Neuronal stem cell (in vitro differentiated cells): Measurements from ENCODE around the gene DIPK1C.

Experiments used
- DNase-seq: peaks from one replicate; pipeline ENCODE4 v3.0.0-alpha.2; 2013; ENCODE audit warnings: low spot score
- H2AFZ ChIP-seq: one replicate; pipeline ENCODE4 v1.6.1; 2013; ENCODE audit warnings: mild to moderate bottlenecking, low read length, inconsistent platforms
- H2AK5ac ChIP-seq: 2 replicates; pipeline ENCODE4 v1.6.1; 2013; ENCODE audit warnings: low read depth, mild to moderate bottlenecking, inconsistent platforms, low read length, moderate library complexity, mixed read lengths
- H2BK120ac ChIP-seq: 2 replicates; pipeline ENCODE4 v1.6.1; 2013; ENCODE audit warnings: low read depth, mild to moderate bottlenecking, inconsistent platforms, low read length, moderate library complexity, mixed read lengths
- H2BK12ac ChIP-seq: one replicate; pipeline ENCODE4 v1.6.1; 2013; ENCODE audit warnings: low read length, inconsistent platforms
- H2BK15ac ChIP-seq: 2 replicates; pipeline ENCODE4 v1.6.1; 2013; ENCODE audit warnings: mild to moderate bottlenecking, low read length, inconsistent platforms, mixed read lengths
- H2BK5ac ChIP-seq: one replicate; pipeline ENCODE4 v1.6.1; 2013; ENCODE audit warnings: inconsistent platforms, mild to moderate bottlenecking, low read length, moderate library complexity
- H3K14ac ChIP-seq: one replicate; pipeline ENCODE4 v1.6.1; 2013; ENCODE audit warnings: low read length, inconsistent platforms
- H3K18ac ChIP-seq: 2 replicates; pipeline ENCODE4 v1.6.1; 2013; ENCODE audit warnings: low read length, inconsistent platforms
- H3K23ac ChIP-seq: 2 replicates; pipeline ENCODE4 v1.6.1; 2013; ENCODE audit warnings: low read depth, mild to moderate bottlenecking, mixed read lengths, low read length, inconsistent platforms; ENCODE audit not compliant: poor library complexity
- H3K27ac ChIP-seq: replicated peaks from 3 replicates; pipeline ENCODE4 v1.5.1; 2013; ENCODE audit warnings: low read length, inconsistent platforms
- H3K27me3 ChIP-seq, 3 experiments: 2 replicates each; pipeline ENCODE4 v1.6.1; 2013; ENCODE audit warnings: low read length in 3 of 3, mild to moderate bottlenecking in 2 of 3, inconsistent platforms in 1 of 3, low read depth in 1 of 3, mixed read lengths in 1 of 3, moderate library complexity in 1 of 3; ENCODE audit not compliant: control insufficient read depth in 3 of 3, insufficient read depth in 3 of 3
- H3K36me3 ChIP-seq, 2 donors: replicated peaks in 1 of 2; 2 replicates each; pipeline ENCODE4 v1.6.1; 2013; ENCODE audit warnings: low read length in 2 of 2; ENCODE audit not compliant: control insufficient read depth in 2 of 2, insufficient read depth in 2 of 2
- H3K4ac ChIP-seq: 2 replicates; pipeline ENCODE4 v1.6.1; 2013; ENCODE audit warnings: inconsistent platforms, mild to moderate bottlenecking, low read length, moderate library complexity
- H3K4me1 ChIP-seq, 2 donors: 1 replicate in 1 of 2; 2 replicates in 1 of 2; pipeline ENCODE4 v1.6.1; 2013; ENCODE audit warnings: low read length in 2 of 2, low read depth in 1 of 2; ENCODE audit not compliant: control insufficient read depth in 2 of 2, insufficient read depth in 1 of 2
- H3K4me2 ChIP-seq: one replicate; pipeline ENCODE4 v1.6.1; 2013; ENCODE audit warnings: mild to moderate bottlenecking, low read length, inconsistent platforms; ENCODE audit not compliant: insufficient read depth, poor library complexity, severe bottlenecking
- H3K4me3 ChIP-seq, 2 donors: 2 replicates each; pipeline ENCODE4 v1.5.1; 2013; ENCODE audit warnings: low read length in 2 of 2, mild to moderate bottlenecking in 2 of 2, inconsistent platforms in 1 of 2, moderate library complexity in 1 of 2
- H3K79me1 ChIP-seq: one replicate; pipeline ENCODE4 v1.6.1; 2013; ENCODE audit warnings: low read depth, mild to moderate bottlenecking, inconsistent platforms, low read length, moderate library complexity
- H3K9ac ChIP-seq: one replicate; pipeline ENCODE4 v1.6.1; 2013; ENCODE audit warnings: mild to moderate bottlenecking, low read depth, low read length, inconsistent platforms; ENCODE audit not compliant: poor library complexity
- H3K9me3 ChIP-seq, 2 donors: replicated peaks in 1 of 2; 2 replicates each; pipeline versions ENCODE3 to v1.6.1; 2013; ENCODE audit warnings: low read length in 2 of 2, mild to moderate bottlenecking in 2 of 2, inconsistent platforms in 1 of 2, low read depth in 1 of 2, mixed read lengths in 1 of 2, moderate library complexity in 1 of 2; ENCODE audit not compliant: control insufficient read depth in 2 of 2, insufficient read depth in 1 of 2
- H4K8ac ChIP-seq: one replicate; pipeline ENCODE4 v1.6.1; 2013; ENCODE audit warnings: low read depth, mild to moderate bottlenecking, inconsistent platforms, low read length, moderate library complexity
- H4K91ac ChIP-seq: one replicate; pipeline ENCODE4 v1.6.1; 2013; ENCODE audit warnings: low read length, low read depth, mild to moderate bottlenecking, inconsistent platforms; ENCODE audit not compliant: poor library complexity
- WGBS, 2 donors: extraction: QIAGEN DNeasy Blood & Tissue Kit; methylation state at CpG; one replicate each; pipeline ENCODE4 v1.1.7; 2013; ENCODE audit warnings: missing lambda C conversion rate in 2 of 2, mixed read lengths in 1 of 2; ENCODE audit not compliant: insufficient read length in 2 of 2, insufficient replicate concordance in 1 of 2; ENCODE audit errors: extremely low coverage in 2 of 2; 5-methylcytosine and 5-hydroxymethylcytosine counted together

Gene DIPK1C

DNA sequence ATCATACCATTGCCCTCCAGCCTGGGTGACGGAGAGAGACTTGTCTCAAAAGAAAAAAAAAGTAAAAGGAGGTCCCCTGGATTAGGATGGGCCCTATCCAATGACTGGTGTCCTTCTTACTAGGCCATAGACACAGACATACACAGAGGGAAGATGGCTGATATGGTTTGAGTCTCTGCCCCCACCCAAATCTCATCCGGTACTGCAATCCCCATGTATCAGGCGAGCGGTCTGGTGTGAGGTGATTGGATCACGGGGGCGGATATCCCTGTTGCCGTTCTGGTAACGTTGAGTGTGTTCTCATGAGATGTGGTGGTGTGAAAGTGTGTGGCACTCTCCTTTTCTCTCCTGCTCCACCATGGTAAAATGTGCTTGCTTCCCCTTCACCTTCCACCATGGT, 31.2 kb upstream of the DIPK1C start:
- H2BK12ac ChIP-seq = no peak overlapping the region
- no peak overlapping the region for H3K18ac ChIP-seq
- H3K4me1 ChIP-seq = peaks cover 12 to 13% of the 10 kb centered on the region in 2 donors
- no peak overlapping the region for H2BK120ac ChIP-seq
- no peak overlapping the region for H2BK15ac ChIP-seq
- H3K9me3 ChIP-seq = peaks cover 0 to 6% of the 10 kb centered on the region in 2 donors
- H3K9ac ChIP-seq = no peak overlapping the region
- WGBS, 2 donors = no CpG with 5 or more reads among the region's 8 CpGs
- H3K27ac ChIP-seq = no peak overlapping the region
- no peak overlapping the region for H4K8ac ChIP-seq
- no peaks in the 10 kb centered on the region for H3K36me3 ChIP-seq
- no peak for DNase-seq
- peak overlapping the region; percentile 39 for H2AFZ ChIP-seq
- no peak overlapping the region for H3K14ac ChIP-seq
- H3K4ac ChIP-seq = no peak overlapping the region
- no peak overlapping the region for H4K91ac ChIP-seq
- H3K4me3 ChIP-seq = no peak overlapping the region
- no peak overlapping the region for H3K4me2 ChIP-seq
- H3K79me1 ChIP-seq = no peaks in the 10 kb centered on the region
- H2BK5ac ChIP-seq = no peak overlapping the region
- H3K23ac ChIP-seq = no peak overlapping the region
- peaks cover 0 to 11% (median 0%) of the 10 kb centered on the region in 3 experiments for H3K27me3 ChIP-seq
- H2AK5ac ChIP-seq = no peak overlapping the region

DNA sequence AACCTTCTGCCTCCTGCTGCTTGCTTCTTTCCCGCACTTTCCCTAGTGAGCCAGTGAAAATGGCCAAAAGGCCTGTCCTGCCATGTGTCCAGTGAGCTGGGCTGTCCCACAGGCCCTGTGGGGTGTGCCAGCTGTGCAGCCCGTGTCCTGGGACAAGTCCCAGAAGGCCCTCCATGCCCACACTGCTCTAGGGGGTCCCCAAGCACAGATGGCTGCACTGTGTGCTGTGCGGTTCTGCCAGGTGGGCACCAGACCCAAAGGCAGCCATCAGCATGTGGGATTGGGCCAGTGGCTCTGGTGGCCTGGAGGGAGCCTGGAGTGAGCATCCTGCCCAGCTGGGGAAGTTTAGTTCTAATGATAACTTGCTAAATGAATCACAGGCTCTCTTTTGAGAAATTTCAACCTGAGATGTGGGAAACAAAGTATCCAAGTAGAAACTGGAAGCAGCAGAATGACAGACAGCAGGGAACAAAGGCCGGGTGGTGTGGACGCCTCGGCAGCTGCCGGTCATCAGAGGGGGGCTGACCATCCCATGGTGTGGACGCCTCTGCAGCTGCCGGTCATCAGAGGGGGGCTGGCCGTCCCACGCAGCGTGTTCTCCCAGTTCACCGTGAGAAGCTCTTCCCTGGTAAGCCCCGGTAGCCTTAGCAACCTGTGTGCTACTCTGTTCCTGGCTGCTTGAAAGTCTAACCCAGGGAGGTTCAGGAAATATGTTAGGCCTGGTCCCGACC, 29.2 kb upstream of the DIPK1C start:
- Histone ChIP-seq H4K91ac (no peak overlapping the region), H2BK15ac (peak overlapping the region; percentile 82), H3K18ac (peak overlapping the region; percentile 63), H3K23ac (no peak overlapping the region), H3K9ac (no peak overlapping the region), H4K8ac (no peak overlapping the region), H2BK5ac (no peak overlapping the region), H3K4ac (no peak overlapping the region), H3K4me3 (no peak overlapping the region), H3K27me3 (peaks cover 0 to 14% (median 0%) of the 10 kb centered on the region in 3 experiments), H3K14ac (no peak overlapping the region), H3K4me2 (no peak overlapping the region), H3K4me1 (peaks cover 12 to 13% of the 10 kb centered on the region in 2 donors), H3K27ac (no peak overlapping the region), H2AFZ (peak overlapping the region; percentile 68), H2AK5ac (peak overlapping the region; percentile 23), H3K79me1 (no peaks in the 10 kb centered on the region), H3K36me3 (no peaks in the 10 kb centered on the region), H2BK120ac (no peak overlapping the region), H3K9me3 (no peaks in the 10 kb centered on the region), H2BK12ac (peak overlapping the region; percentile 48)
- WGBS, 2 donors = no CpG with 5 or more reads among the region's 15 CpGs
- no peak for DNase-seq

DNA sequence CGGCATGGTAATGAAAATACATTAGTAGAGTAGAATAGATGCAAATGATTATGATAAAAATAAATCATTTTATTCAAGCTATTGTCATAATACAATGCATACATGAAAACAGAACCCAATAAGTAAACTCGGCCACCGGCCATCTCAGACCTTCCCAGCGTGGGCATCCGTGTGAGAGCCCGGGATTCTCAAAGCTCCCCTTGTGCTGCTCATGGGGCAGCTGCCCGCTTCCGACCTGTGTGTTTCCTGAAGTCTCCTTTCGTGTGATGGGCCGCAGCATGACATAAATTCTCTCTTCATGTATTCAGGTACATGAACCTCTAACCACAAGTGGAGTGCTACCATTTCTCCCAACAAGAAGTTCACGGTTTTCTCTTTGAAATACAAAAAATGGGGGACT, 25.6 kb upstream of the DIPK1C start:
- no peaks in the 10 kb centered on the region for H3K36me3 ChIP-seq
- H4K91ac ChIP-seq = no peak overlapping the region
- no peak overlapping the region for H2BK120ac ChIP-seq
- H3K9ac ChIP-seq = no peak overlapping the region
- H4K8ac ChIP-seq = no peak overlapping the region
- no peak overlapping the region for H3K4me3 ChIP-seq
- no peak overlapping the region for H3K4ac ChIP-seq
- no peak overlapping the region for H3K23ac ChIP-seq
- no peak overlapping the region for H2AK5ac ChIP-seq
- no peak for DNase-seq
- no peak overlapping the region for H2AFZ ChIP-seq
- no peak overlapping the region for H3K27ac ChIP-seq
- H2BK12ac ChIP-seq = no peak overlapping the region
- H3K4me2 ChIP-seq = no peak overlapping the region
- no peak overlapping the region for H3K18ac ChIP-seq
- H3K9me3 ChIP-seq = no peaks in the 10 kb centered on the region
- peaks cover 0 to 29% (median 0%) of the 10 kb centered on the region in 3 experiments for H3K27me3 ChIP-seq
- no peaks in the 10 kb centered on the region for H3K79me1 ChIP-seq
- no peak overlapping the region for H2BK15ac ChIP-seq
- peaks cover 12% of the 10 kb centered on the region in 2 donors for H3K4me1 ChIP-seq
- no CpG with 5 or more reads among the region's 11 CpGs for WGBS, 2 donors
- H3K14ac ChIP-seq = no peak overlapping the region
- no peak overlapping the region for H2BK5ac ChIP-seq

DNA sequence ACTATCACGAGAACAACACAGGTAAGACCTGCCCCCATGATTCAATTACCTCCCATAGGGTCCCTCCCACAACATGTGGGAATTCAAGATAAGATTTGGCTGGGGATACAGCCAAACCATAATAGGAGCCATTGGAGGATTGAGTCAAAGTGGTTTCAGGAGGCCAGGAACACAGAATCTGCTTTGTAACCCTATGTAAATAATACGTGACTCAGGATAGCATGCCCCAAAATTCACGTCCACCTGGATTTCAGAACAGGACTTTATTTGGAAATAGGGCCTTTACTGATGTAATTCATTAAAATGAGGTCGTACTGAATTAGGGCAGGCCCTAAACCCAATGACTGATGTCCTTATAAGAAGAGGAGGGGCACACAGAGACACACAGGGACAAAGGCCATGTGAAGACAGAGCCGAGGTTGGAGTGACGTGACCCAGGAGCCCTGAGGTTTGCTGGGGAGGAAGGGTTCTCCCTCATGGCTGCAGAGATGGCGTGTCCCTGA, 23.1 kb upstream of the DIPK1C start:
- Histone ChIP-seq H4K8ac (no peak overlapping the region), H2AK5ac (no peak overlapping the region), H3K4me1 (no peaks in the 10 kb centered on the region), H3K14ac (no peak overlapping the region), H3K9ac (no peak overlapping the region), H3K4ac (no peak overlapping the region), H3K79me1 (no peaks in the 10 kb centered on the region), H4K91ac (no peak overlapping the region), H2AFZ (no peak overlapping the region), H2BK120ac (no peak overlapping the region), H3K4me2 (no peak overlapping the region), H3K18ac (no peak overlapping the region), H2BK15ac (no peak overlapping the region), H3K27ac (no peak overlapping the region), H3K27me3 (peaks cover 0 to 35% (median 0%) of the 10 kb centered on the region in 3 experiments), H3K36me3 (no peaks in the 10 kb centered on the region), H2BK5ac (no peak overlapping the region), H2BK12ac (no peak overlapping the region), H3K4me3 (no peak overlapping the region), H3K9me3 (no peaks in the 10 kb centered on the region), H3K23ac (no peak overlapping the region)
- DNase-seq = no peak
- no CpG with 5 or more reads among the region's 7 CpGs for WGBS, 2 donors
